ENCODE data around the gene RAB14.

Gene RAB14

DNA sequence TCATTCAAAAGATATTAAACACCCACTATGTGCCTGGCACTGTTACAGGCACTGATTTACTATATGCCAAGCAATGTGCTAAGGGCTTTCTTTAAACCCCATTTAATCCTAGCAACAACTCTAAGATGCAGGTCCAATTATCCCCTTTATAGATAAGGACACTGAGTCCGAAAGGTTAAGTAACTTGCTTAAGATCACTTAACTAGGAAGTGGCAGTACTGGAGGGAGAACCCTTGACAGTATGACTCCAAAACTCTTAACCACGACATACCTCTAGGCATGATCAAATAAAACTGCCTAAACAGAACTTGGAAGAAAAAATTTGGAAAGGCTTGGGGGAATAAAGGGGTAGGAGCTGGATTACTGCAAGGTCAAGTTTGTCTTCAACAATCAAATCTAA is 1.7 kb downstream of the RAB14 start:
- TF ChIP-seq SPI1 (IDR thresholded peaks at IDR 0.05; ENCODE audit: borderline replicate concordance, low read depth) = no peak
- TF ChIP-seq, protein P1, sequence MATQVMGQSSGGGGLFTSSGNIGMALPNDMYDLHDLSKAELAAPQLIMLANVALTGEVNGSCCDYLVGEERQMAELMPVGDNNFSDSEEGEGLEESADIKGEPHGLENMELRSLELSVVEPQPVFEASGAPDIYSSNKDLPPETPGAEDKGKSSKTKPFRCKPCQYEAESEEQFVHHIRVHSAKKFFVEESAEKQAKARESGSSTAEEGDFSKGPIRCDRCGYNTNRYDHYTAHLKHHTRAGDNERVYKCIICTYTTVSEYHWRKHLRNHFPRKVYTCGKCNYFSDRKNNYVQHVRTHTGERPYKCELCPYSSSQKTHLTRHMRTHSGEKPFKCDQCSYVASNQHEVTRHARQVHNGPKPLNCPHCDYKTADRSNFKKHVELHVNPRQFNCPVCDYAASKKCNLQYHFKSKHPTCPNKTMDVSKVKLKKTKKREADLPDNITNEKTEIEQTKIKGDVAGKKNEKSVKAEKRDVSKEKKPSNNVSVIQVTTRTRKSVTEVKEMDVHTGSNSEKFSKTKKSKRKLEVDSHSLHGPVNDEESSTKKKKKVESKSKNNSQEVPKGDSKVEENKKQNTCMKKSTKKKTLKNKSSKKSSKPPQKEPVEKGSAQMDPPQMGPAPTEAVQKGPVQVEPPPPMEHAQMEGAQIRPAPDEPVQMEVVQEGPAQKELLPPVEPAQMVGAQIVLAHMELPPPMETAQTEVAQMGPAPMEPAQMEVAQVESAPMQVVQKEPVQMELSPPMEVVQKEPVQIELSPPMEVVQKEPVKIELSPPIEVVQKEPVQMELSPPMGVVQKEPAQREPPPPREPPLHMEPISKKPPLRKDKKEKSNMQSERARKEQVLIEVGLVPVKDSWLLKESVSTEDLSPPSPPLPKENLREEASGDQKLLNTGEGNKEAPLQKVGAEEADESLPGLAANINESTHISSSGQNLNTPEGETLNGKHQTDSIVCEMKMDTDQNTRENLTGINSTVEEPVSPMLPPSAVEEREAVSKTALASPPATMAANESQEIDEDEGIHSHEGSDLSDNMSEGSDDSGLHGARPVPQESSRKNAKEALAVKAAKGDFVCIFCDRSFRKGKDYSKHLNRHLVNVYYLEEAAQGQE (IDR thresholded peaks at IDR 0.05; ENCODE audit: insufficient replicate concordance, low read depth) = no peak
- no peak for TF ChIP-seq POLR2AphosphoS5 (IDR thresholded peaks at IDR 0.05; ENCODE audit: low read depth)
- TF ChIP-seq GABPA (IDR thresholded peaks at IDR 0.05; ENCODE audit: low read depth) = no peak
- TF ChIP-seq, protein P2, sequence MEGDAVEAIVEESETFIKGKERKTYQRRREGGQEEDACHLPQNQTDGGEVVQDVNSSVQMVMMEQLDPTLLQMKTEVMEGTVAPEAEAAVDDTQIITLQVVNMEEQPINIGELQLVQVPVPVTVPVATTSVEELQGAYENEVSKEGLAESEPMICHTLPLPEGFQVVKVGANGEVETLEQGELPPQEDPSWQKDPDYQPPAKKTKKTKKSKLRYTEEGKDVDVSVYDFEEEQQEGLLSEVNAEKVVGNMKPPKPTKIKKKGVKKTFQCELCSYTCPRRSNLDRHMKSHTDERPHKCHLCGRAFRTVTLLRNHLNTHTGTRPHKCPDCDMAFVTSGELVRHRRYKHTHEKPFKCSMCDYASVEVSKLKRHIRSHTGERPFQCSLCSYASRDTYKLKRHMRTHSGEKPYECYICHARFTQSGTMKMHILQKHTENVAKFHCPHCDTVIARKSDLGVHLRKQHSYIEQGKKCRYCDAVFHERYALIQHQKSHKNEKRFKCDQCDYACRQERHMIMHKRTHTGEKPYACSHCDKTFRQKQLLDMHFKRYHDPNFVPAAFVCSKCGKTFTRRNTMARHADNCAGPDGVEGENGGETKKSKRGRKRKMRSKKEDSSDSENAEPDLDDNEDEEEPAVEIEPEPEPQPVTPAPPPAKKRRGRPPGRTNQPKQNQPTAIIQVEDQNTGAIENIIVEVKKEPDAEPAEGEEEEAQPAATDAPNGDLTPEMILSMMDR (IDR thresholded peaks at IDR 0.05; ENCODE audit: insufficient read depth, low read length) = no peak
- Histone ChIP-seq H3K27ac (replicated peaks) (no peak overlapping the region), H3K27me3 (ENCODE audit: insufficient read depth, poor library complexity, severe bottlenecking) (no peaks in the 10 kb centered on the region), H3K4me3 (replicated peaks; ENCODE audit: insufficient read depth, low read length) (peak overlapping the region; percentile 87)
- DNase-seq (ENCODE audit: low read depth in 1 of 2, low spot score in 1 of 2) = no peak

DNA sequence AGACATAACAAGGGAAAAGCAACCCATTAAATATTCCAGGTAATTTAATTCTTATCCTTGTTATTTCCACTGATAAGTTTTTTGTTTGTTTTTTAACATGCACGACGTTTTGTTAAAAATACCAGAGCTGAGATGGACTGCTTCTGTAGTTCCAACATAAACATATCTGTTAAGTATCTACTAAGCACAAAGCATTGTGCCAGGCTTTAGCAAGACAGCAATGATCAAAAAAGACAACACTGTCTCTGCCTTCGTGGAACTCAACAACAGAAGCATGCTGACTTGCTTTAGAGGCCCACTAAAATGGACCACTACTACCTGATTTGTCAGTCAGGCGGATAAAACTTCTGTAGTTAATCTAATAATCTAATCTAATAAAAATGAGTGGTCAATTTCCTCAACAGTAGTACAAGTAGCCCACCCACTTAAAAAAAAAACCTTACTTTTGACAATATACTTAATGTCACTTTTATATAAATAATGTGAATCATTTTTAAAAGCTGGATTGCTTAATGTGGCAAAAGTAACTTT is 3.1 kb downstream of the RAB14 start:
- TF ChIP-seq GABPA (IDR thresholded peaks at IDR 0.05; ENCODE audit: low read depth) = no peak
- TF ChIP-seq POLR2AphosphoS5 (IDR thresholded peaks at IDR 0.05; ENCODE audit: low read depth) = no peak
- TF ChIP-seq, protein P2 (IDR thresholded peaks at IDR 0.05; ENCODE audit: insufficient read depth, low read length) = no peak
- TF ChIP-seq, protein P1 (IDR thresholded peaks at IDR 0.05; ENCODE audit: insufficient replicate concordance, low read depth) = no peak
- TF ChIP-seq SPI1 (IDR thresholded peaks at IDR 0.05; ENCODE audit: borderline replicate concordance, low read depth) = no peak
- no peaks in the 10 kb centered on the region for H3K27me3 ChIP-seq (ENCODE audit: insufficient read depth, poor library complexity, severe bottlenecking)
- H3K4me3 ChIP-seq (replicated peaks; ENCODE audit: insufficient read depth, low read length) = no peak overlapping the region
- no peak overlapping the region for H3K27ac ChIP-seq (replicated peaks)
- DNase-seq (ENCODE audit: low read depth in 1 of 2, low spot score in 1 of 2) = no peak

DNA sequence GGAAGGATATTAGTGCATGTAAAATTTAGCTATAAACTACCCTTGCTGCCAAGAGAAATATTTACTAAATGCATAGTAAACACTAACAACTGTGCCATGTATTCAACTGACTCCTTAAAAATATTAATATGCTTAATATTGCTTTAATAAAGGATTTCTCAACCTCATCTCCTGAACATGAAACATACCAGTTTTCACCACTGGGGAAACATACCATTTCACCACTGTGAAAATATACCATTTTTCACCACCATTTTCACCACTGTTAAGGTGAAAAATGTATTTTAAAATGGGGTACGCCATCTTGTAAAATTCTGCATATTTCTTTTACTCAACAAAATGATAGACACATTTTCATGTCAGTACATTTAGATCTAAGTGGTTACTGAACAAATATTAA is 4.5 kb downstream of the RAB14 start:
- Histone ChIP-seq H3K27ac (replicated peaks) (no peak overlapping the region), H3K4me3 (replicated peaks; ENCODE audit: insufficient read depth, low read length) (no peak overlapping the region), H3K27me3 (ENCODE audit: insufficient read depth, poor library complexity, severe bottlenecking) (no peaks in the 10 kb centered on the region)
- no peak for DNase-seq (ENCODE audit: low read depth in 1 of 2, low spot score in 1 of 2)
- no peak for TF ChIP-seq SPI1 (IDR thresholded peaks at IDR 0.05; ENCODE audit: borderline replicate concordance, low read depth)
- TF ChIP-seq, protein P1 (IDR thresholded peaks at IDR 0.05; ENCODE audit: insufficient replicate concordance, low read depth) = no peak

Data from HL-60 (cell line).